Osteocyte (in vitro differentiated cells): Measurements from ENCODE around the gene JMJD7. TPM values are rescaled to one million over a fixed set of nuclear protein-coding genes. Genes with fewer than 3 reads are reported as not detected.

Experiments used
- DNase-seq: peaks from one replicate; pipeline ENCODE4 v3.0.0; 2021; ENCODE audit warnings: mixed read lengths; ENCODE audit not compliant: unreplicated experiment; ENCODE audit errors: extremely low spot score
- H3K27ac Mint-ChIP-seq: one replicate; pipeline ENCODE4 v1.8.0; 2021; ENCODE audit warnings: mild to moderate bottlenecking, mixed read lengths; ENCODE audit not compliant: unreplicated experiment
- H3K27me3 Mint-ChIP-seq: one replicate; pipeline ENCODE4 v1.8.0; 2021; ENCODE audit warnings: mixed read lengths; ENCODE audit not compliant: unreplicated experiment
- H3K36me3 Mint-ChIP-seq: one replicate; pipeline ENCODE4 v1.8.0; 2021; ENCODE audit warnings: mixed read lengths; ENCODE audit not compliant: unreplicated experiment
- H3K4me1 Mint-ChIP-seq: one replicate; pipeline ENCODE4 v1.8.0; 2021; ENCODE audit warnings: mixed read lengths; ENCODE audit not compliant: unreplicated experiment
- H3K4me3 Mint-ChIP-seq: one replicate; pipeline ENCODE4 v1.8.0; 2021; ENCODE audit warnings: mild to moderate bottlenecking, moderate library complexity, mixed read lengths; ENCODE audit not compliant: unreplicated experiment
- H3K9me3 Mint-ChIP-seq: one replicate; pipeline ENCODE4 v1.8.0; 2021; ENCODE audit warnings: mixed read lengths; ENCODE audit not compliant: unreplicated experiment
- microRNA-seq: library from miRNA; unstranded; fragments of <30 nt; microRNA quantifications from one replicate; pipeline ENCODE4 v1.1.0, GENCODE V29; 2020; ENCODE audit not compliant: unreplicated experiment
- total RNA-seq: library from RNA; stranded (reverse); gene quantifications from 2 replicates; pipeline ENCODE4 v1.2.1, GENCODE V29; 2021
- TF ChIP-seq, protein P1 (sequence below): fragments of 200-600 bp; sonication (generic); IDR thresholded peaks from 2 replicates; pipeline ENCODE4 v1.5.0; 2021; ENCODE audit warnings: antibody characterized with exemption, mild to moderate bottlenecking, moderate library complexity

JMJD7 gene
- total RNA-seq, 1 donor from 2014 or later: 14.0 TPM

DNA sequence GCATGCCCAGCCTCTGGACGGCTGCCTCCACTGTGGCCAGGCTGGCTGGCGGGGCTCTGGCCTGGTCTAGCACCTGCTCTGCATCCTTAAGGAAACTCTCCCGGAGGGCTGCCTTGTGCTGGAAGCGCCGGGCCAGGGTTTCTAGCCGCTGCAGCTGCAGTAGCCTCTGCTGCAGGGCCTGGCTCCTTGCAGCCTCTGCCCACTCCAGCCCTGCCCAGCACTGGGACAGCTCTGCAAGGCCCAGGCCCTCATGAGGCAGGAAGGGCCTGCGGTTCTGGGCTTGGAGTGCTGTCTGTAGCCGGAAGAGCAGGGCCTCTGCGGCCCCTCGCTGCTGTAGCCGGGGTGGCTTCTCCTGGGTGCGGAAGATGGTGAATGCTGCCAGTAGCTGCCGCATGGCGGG is 57.9 kb downstream of the JMJD7 start:
- Mint-ChIP-seq H3K36me3 (no peaks in the 10 kb centered on the region), H3K27me3 (no peaks in the 10 kb centered on the region), H3K9me3 (no peaks in the 10 kb centered on the region), H3K27ac (no peak overlapping the region), H3K4me3 (no peak overlapping the region), H3K4me1 (peaks cover 11% of the 10 kb centered on the region)
- no peak for DNase-seq
- TF ChIP-seq, protein P1, sequence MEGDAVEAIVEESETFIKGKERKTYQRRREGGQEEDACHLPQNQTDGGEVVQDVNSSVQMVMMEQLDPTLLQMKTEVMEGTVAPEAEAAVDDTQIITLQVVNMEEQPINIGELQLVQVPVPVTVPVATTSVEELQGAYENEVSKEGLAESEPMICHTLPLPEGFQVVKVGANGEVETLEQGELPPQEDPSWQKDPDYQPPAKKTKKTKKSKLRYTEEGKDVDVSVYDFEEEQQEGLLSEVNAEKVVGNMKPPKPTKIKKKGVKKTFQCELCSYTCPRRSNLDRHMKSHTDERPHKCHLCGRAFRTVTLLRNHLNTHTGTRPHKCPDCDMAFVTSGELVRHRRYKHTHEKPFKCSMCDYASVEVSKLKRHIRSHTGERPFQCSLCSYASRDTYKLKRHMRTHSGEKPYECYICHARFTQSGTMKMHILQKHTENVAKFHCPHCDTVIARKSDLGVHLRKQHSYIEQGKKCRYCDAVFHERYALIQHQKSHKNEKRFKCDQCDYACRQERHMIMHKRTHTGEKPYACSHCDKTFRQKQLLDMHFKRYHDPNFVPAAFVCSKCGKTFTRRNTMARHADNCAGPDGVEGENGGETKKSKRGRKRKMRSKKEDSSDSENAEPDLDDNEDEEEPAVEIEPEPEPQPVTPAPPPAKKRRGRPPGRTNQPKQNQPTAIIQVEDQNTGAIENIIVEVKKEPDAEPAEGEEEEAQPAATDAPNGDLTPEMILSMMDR: no peak

DNA sequence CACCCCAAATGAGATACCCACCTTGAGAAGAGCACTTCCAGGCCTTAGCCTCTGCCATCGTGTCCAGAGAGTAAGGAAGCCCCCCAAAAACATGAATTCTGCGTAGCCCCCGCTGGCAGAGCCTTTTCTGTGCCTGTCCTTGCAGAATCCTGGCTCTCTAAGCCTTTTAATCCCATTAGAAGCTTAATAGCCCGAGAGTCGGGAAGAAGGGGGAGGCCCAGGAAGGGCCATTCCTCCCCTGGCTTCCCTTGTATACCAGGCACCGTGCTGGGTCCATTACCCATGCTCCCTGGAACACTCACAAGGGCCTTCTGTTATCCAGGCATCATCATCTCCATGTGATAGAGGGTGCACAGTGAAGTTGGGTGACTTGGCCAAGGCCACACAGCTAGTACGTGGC is 58.8 kb downstream of the JMJD7 start:
- Mint-ChIP-seq H3K9me3 (no peaks in the 10 kb centered on the region), H3K4me1 (peaks cover 11% of the 10 kb centered on the region), H3K4me3 (no peak overlapping the region), H3K27ac (no peak overlapping the region), H3K27me3 (no peaks in the 10 kb centered on the region), H3K36me3 (no peaks in the 10 kb centered on the region)
- no peak for DNase-seq
- TF ChIP-seq, protein P1: no peak

DNA sequence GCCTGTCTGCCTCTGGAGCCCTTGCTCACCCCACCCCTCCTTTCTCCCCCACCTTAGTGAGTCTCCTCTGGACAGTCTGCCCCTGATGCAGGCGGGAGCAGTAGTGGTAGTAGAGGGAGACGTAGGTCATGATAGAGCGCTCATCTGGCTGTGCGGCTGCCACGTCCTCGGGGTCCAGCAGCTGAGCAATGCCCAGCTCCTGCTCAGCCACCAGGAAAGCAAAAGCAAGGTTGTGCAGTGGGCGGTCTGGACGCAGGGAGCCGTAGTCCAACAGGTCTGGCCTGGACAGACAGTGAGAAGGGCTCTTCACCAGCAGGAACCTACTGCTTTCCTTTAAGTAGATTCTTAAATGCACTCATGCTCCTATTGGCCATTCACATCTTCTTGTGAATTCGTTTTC is 59.3 kb downstream of the JMJD7 start:
- H3K4me1 Mint-ChIP-seq: peaks cover 11% of the 10 kb centered on the region

More for the DNA sequence above, 59.3 kb downstream of the JMJD7 start:
- Mint-ChIP-seq H3K9me3 (no peaks in the 10 kb centered on the region), H3K36me3 (no peaks in the 10 kb centered on the region), H3K27me3 (no peaks in the 10 kb centered on the region), H3K4me3 (no peak overlapping the region), H3K27ac (no peak overlapping the region)
- TF ChIP-seq, protein P1: no peak
- no peak for DNase-seq

Small RNAs within 50 kb of the gene (microRNA-seq; reads per million reads assigned to microRNA genes)
- not detected for gene MIR4310

Other genes starting within 250 kb of the JMJD7 start
- gene MGA, start 167.7 kb upstream of the JMJD7 start, total RNA-seq: 47.2 and 50.1 TPM in 2 replicates
- 28.0 and 34.2 TPM in 2 replicates for gene MAPKBP1, start 53.6 kb upstream of the JMJD7 start, total RNA-seq
- 3.2 and 6.9 TPM in 2 replicates for gene PLA2G4B, start 10.8 kb downstream of the JMJD7 start, total RNA-seq
- 3.0 and 3.2 TPM in 2 replicates for gene SPTBN5, start 66.0 kb downstream of the JMJD7 start, total RNA-seq
- gene EHD4, start 144.5 kb downstream of the JMJD7 start, total RNA-seq: 20.9 and 21.7 TPM in 2 replicates
- gene PLA2G4E, start 192.9 kb downstream of the JMJD7 start, total RNA-seq: not detected in 2 replicates